H1 (cell line): Measurements from ENCODE around the gene PLEKHN1. TPM values are rescaled to one million over a fixed set of nuclear protein-coding genes. Genes with fewer than 3 reads are reported as not detected.

ENCODE experiments used
- CTCF ChIA-PET: fragments of 300-600 bp; sonication (Branson Sonifier 250); formaldehyde crosslinking; loops from one replicate; lab custom pipeline; 2021; ENCODE audit not compliant: partially characterized antibody; lab: Charles Lee
- POLR2A ChIA-PET: fragments of 300-600 bp; sonication (Branson Sonifier 250); formaldehyde crosslinking; loops from one replicate; lab custom pipeline; 2021; ENCODE audit warnings: inconsistent platforms; ENCODE audit not compliant: partially characterized antibody; lab: Charles Lee
- DNase-seq, 2 experiments: peaks; one replicate each; pipeline versions ENCODE4 v3.0.0 to v3.0.0-alpha.2; 2010 to 2022; ENCODE audit warnings: low spot score in 2 of 2, low read depth in 1 of 2, mixed read lengths in 1 of 2
- FAIRE-seq: peaks from 2 replicates; lab custom pipeline; 2011; peaks lifted over from hg19 to GRCh38; lab: Jason Lieb, UNC
- H2AFZ ChIP-seq: 2 replicates; pipeline ENCODE4 v1.8.1; 2012; ENCODE audit warnings: low read length, inconsistent platforms
- H2AK5ac ChIP-seq: 2 replicates; pipeline ENCODE4 v1.6.1; 2013; ENCODE audit warnings: low read depth, low read length
- H2BK120ac ChIP-seq: replicated peaks from 2 replicates; pipeline ENCODE3; 2013; ENCODE audit warnings: low read depth, low read length, inconsistent platforms
- H2BK12ac ChIP-seq: 2 replicates; pipeline ENCODE4 v1.6.1; 2013; ENCODE audit warnings: low read depth, low read length
- H2BK15ac ChIP-seq: 2 replicates; pipeline ENCODE4 v1.6.1; 2013; ENCODE audit warnings: low read length
- H2BK20ac ChIP-seq: 2 replicates; pipeline ENCODE4 v1.6.1; 2013; ENCODE audit warnings: low read length
- H2BK5ac ChIP-seq: 2 replicates; pipeline ENCODE4 v1.6.1; 2013; ENCODE audit warnings: low read depth, low read length
- H3K14ac ChIP-seq: 2 replicates; pipeline ENCODE4 v1.6.1; 2013; ENCODE audit warnings: inconsistent platforms; ENCODE audit not compliant: insufficient read length
- H3K18ac ChIP-seq: 2 replicates; pipeline ENCODE4 v1.6.1; 2013; ENCODE audit warnings: low read length; ENCODE audit errors: extremely low read depth
- H3K23ac ChIP-seq: 2 replicates; pipeline ENCODE4 v1.6.1; 2013; ENCODE audit warnings: inconsistent platforms; ENCODE audit not compliant: insufficient read length
- H3K23me2 ChIP-seq: 2 replicates; pipeline ENCODE4 v1.6.1; 2013; ENCODE audit warnings: low read depth, low read length
- H3K27ac ChIP-seq: 2 replicates; pipeline ENCODE4 v1.6.1; 2011; ENCODE audit warnings: low read depth, low read length, inconsistent platforms
- H3K27me3 ChIP-seq, 4 experiments: replicated peaks in 1 of 4; 1 replicate in 1 of 4; 2 replicates in 3 of 4; pipeline versions ENCODE4 v1.6.1 to v1.8.1; 2011 to 2013; ENCODE audit warnings: low read length in 3 of 4, mild to moderate bottlenecking in 3 of 4, inconsistent platforms in 2 of 4, mixed read lengths in 2 of 4, moderate library complexity in 1 of 4; ENCODE audit not compliant: control insufficient read depth in 3 of 4, insufficient read depth in 3 of 4; ENCODE audit errors: extremely low read depth in 1 of 4
- H3K36me3 ChIP-seq, 4 experiments: 2 replicates each; pipeline versions ENCODE4 v1.6.1 to v1.8.1; 2011 to 2013; ENCODE audit warnings: mild to moderate bottlenecking in 4 of 4, low read length in 3 of 4, moderate library complexity in 2 of 4, control low read depth in 1 of 4, inconsistent platforms in 1 of 4; ENCODE audit not compliant: insufficient read depth in 4 of 4, control insufficient read depth in 2 of 4
- H3K4ac ChIP-seq: replicated peaks from 2 replicates; pipeline ENCODE3; 2013; ENCODE audit warnings: low read length, low read depth, mixed read lengths, inconsistent platforms; ENCODE audit not compliant: insufficient read length
- H3K4me1 ChIP-seq, 4 experiments: replicated peaks in 1 of 4; 1 replicate in 1 of 4; 2 replicates in 3 of 4; pipeline versions ENCODE4 v1.6.1 to v1.8.1; 2011 to 2013; ENCODE audit warnings: low read length in 3 of 4, inconsistent platforms in 2 of 4, mixed read lengths in 1 of 4; ENCODE audit not compliant: insufficient read depth in 4 of 4, control insufficient read depth in 3 of 4
- H3K4me2 ChIP-seq, 2 experiments: 2 replicates each; pipeline versions ENCODE4 v1.6.1 to v1.8.1; 2011 to 2013; ENCODE audit warnings: low read depth in 2 of 2, low read length in 2 of 2, control low read depth in 1 of 2, inconsistent platforms in 1 of 2, mild to moderate bottlenecking in 1 of 2; ENCODE audit not compliant: insufficient read depth in 1 of 2
- H3K4me3 ChIP-seq, 4 experiments: fragments of 200-600, 300-600 bp in 1 of 4; sonication (generic), shearing (Covaris generic), sonication (Bioruptor Twin) in 1 of 4; 2 replicates each; pipeline versions ENCODE4 v1.5.1 to v1.8.1; 2011 to 2016; ENCODE audit warnings: low read length in 4 of 4, low read depth in 3 of 4, control low read depth in 2 of 4, inconsistent platforms in 2 of 4, mild to moderate bottlenecking in 2 of 4, mixed read lengths in 1 of 4, moderate library complexity in 1 of 4; ENCODE audit not compliant: insufficient read depth in 2 of 4; ENCODE audit errors: extremely low read depth in 1 of 4
- H3K56ac ChIP-seq: replicated peaks from 2 replicates; pipeline ENCODE3; 2013; ENCODE audit warnings: low read depth, mild to moderate bottlenecking, mixed read lengths, low read length, inconsistent platforms; ENCODE audit not compliant: insufficient read length
- H3K79me1 ChIP-seq: 2 replicates; pipeline ENCODE4 v1.6.1; 2013; ENCODE audit warnings: low read depth, low read length, control low read depth
- H3K79me2 ChIP-seq, 2 experiments: 2 replicates each; pipeline versions ENCODE4 v1.6.1 to v1.8.1; 2012 to 2013; ENCODE audit warnings: low read length in 2 of 2, mild to moderate bottlenecking in 2 of 2, inconsistent platforms in 1 of 2; ENCODE audit not compliant: insufficient read depth in 2 of 2, control insufficient read depth in 1 of 2
- H3K9ac ChIP-seq, 4 experiments: replicated peaks in 1 of 4; 1 replicate in 1 of 4; 2 replicates in 3 of 4; pipeline versions ENCODE4 v1.6.1 to v1.8.1; 2011 to 2013; ENCODE audit warnings: low read depth in 3 of 4, low read length in 3 of 4, control low read depth in 2 of 4, mild to moderate bottlenecking in 2 of 4, moderate library complexity in 2 of 4, inconsistent platforms in 1 of 4; ENCODE audit errors: extremely low read depth in 1 of 4
- H3K9me3 ChIP-seq, 2 experiments: 2 replicates each; pipeline versions ENCODE4 v1.6.1 to v1.8.1; 2012 to 2013; ENCODE audit warnings: mild to moderate bottlenecking in 2 of 2, moderate library complexity in 2 of 2, control low read depth in 1 of 2, inconsistent platforms in 1 of 2, low read depth in 1 of 2, low read length in 1 of 2, mixed read lengths in 1 of 2; ENCODE audit not compliant: insufficient read depth in 2 of 2
- H4K20me1 ChIP-seq, 2 experiments: replicated peaks in 1 of 2; 2 replicates each; pipeline versions ENCODE3 to v1.8.1; 2011 to 2013; ENCODE audit warnings: inconsistent platforms in 2 of 2, low read length in 2 of 2, mild to moderate bottlenecking in 1 of 2; ENCODE audit not compliant: insufficient read depth in 2 of 2, control insufficient read depth in 1 of 2
- H4K5ac ChIP-seq: 2 replicates; pipeline ENCODE4 v1.6.1; 2013; ENCODE audit warnings: low read length, low read depth, mixed read lengths, inconsistent platforms; ENCODE audit not compliant: insufficient read length
- H4K8ac ChIP-seq: 2 replicates; pipeline ENCODE4 v1.8.0; 2013; ENCODE audit warnings: mild to moderate bottlenecking, moderate library complexity, low read length, inconsistent platforms; ENCODE audit not compliant: insufficient read depth; ENCODE audit errors: extremely low read depth
- H4K91ac ChIP-seq: replicated peaks from 2 replicates; pipeline ENCODE3; 2013; ENCODE audit warnings: low read length, mixed read lengths, inconsistent platforms; ENCODE audit not compliant: insufficient read length
- BACH1 ChIP-seq: IDR thresholded peaks from 2 replicates; pipeline ENCODE4 v1.6.1; 2012; ENCODE audit warnings: low read length, improper control_type of control experiment
- CREB1 ChIP-seq: IDR thresholded peaks from 2 replicates; pipeline ENCODE4 v1.6.1; 2012; ENCODE audit warnings: inconsistent platforms
- WGBS, 2 experiments: shearing (Covaris generic) in 1 of 2; methylation state at CpG; one replicate each; pipeline versions ENCODE4 v1.1.6 to v1.1.7; 2013 to 2015; ENCODE audit warnings: low lambda C conversion rate in 2 of 2, mixed read lengths in 2 of 2, inconsistent platforms in 1 of 2, low coverage in 1 of 2, missing lambda C conversion rate in 1 of 2; ENCODE audit not compliant: insufficient replicate concordance in 2 of 2, insufficient coverage in 1 of 2, insufficient read length in 1 of 2; ENCODE audit errors: extremely low coverage in 1 of 2, missing lambda C conversion rate in 1 of 2; 5-methylcytosine and 5-hydroxymethylcytosine counted together
- polyA plus RNA-seq, 7 experiments: library from polyadenylated mRNA; depleted of rRNA in 3 of 7; stranded (reverse) in 5 of 7; unstranded in 2 of 7; fragments of >200 nt in 5 of 7; fragments of 200-250 nt in 2 of 7; gene quantifications; 1 replicate in 5 of 7; 2 replicates in 1 of 7; 4 replicates in 1 of 7; pipeline versions ENCODE4 v1.2.1 to v1.2.3, GENCODE V29; 2011 to 2013; ENCODE audit warnings: missing spikeins in 2 of 7, mixed read lengths in 2 of 7
- total RNA-seq: library from RNA; stranded (reverse); fragmentation: NEBNext Ultra II Directional; extraction: Animal tissue kit (Norgen Biotek cat#: 25700); gene quantifications from 2 replicates; pipeline ENCODE4 v1.2.1, GENCODE V29; 2021

The PLEKHN1 gene
- total and polyA plus RNA-seq, 2 of the 8 experiments (the other 6 are each of a cell fraction or from before 2014, with no cell fraction given) = 0.39 to 1.5 TPM

DNA sequence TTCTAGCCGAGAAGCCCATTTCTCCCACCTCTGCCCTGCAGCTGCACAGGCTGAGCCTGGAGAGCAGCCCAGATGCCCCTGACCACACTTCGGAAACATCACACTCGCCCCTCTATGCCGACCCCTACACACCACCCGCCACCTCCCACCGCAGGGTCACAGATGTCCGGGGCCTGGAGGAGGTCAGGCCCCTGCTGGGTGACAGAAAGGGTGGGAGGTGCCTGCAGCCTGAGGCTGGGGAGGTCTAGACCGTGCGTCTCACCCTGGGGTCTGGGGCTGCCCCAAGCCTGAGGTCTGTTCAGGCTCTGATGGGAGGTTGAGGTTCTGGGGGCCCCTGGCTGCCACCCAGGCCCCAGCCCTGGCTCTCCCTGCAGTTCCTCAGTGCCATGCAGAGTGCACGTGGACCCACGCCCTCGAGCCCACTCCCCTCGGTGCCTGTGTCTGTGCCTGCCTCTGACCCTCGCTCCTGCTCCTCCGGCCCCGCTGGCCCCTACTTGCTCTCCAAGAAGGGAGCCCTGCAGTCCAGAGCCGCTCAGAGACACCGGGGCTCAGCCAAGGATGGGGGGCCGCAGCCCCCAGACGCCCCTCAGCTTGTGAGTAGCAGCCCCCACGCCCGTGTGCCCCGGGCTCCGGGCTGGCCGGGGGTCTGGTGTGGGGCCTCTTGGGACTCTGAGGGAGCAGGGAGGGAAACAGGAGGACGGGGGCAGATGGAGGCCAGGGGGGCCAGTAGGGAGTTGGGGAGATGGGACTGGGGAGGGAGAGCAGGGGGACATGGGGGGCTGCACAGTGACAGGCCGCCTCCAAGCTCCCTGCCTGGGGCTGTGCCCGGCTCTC, 7.4 kb downstream of the PLEKHN1 start:
- Histone ChIP-seq H3K4me2 (no peak overlapping the region), H3K56ac (no peak overlapping the region), H3K14ac (no peak overlapping the region), H3K4me1 (peaks cover 0 to 15% (median 5%) of the 10 kb centered on the region in 4 experiments; a peak in 4 of 7 replicates), H4K5ac (no peak overlapping the region), H3K23ac (no peak overlapping the region), H3K9me3 (no peaks in the 10 kb centered on the region), H4K8ac (no peak overlapping the region), H3K36me3 (no peaks in the 10 kb centered on the region), H2BK120ac (no peak overlapping the region), H2AFZ (no peak overlapping the region), H3K23me2 (peaks cover 5% of the 10 kb centered on the region; the same call in 1 of the 2 replicates), H2BK20ac (no peak overlapping the region), H3K79me1 (no peaks in the 10 kb centered on the region; the same call in 1 of the 2 replicates), H3K4me3 (no peak overlapping the region), H3K27ac (no peak overlapping the region), H4K20me1 (peaks cover 0 to 13% of the 10 kb centered on the region in 2 experiments), H4K91ac (no peak overlapping the region), H3K4ac (no peak overlapping the region), H3K79me2 (peaks cover 0 to 3% of the 10 kb centered on the region in 2 experiments; a peak in 1 of 4 replicates), H2BK15ac (no peak overlapping the region), H3K9ac (no peak overlapping the region), H3K27me3 (peaks cover 0 to 38% (median 24%) of the 10 kb centered on the region in 4 experiments; a peak in 6 of 7 replicates), H2AK5ac (no peak overlapping the region), H2BK12ac (no peak overlapping the region), H2BK5ac (no peak overlapping the region), H3K18ac (no peak overlapping the region)
- 76% methylated on average over 18 of the region's 28 CpGs; no CpG with 5 or more reads in 1 of the 2 experiments for WGBS, 2 experiments
- CTCF ChIA-PET = interaction anchor here (0.9 to 7.0 kb wide), 4 partner anchors 10 to 89 kb away, joined by 3 to 53 read pairs (median 8); partner anchors contain the start of gene PERM1
- DNase-seq (no peak), FAIRE-seq (no peak)
- POLR2A ChIA-PET = interaction anchor here (1.5 kb wide), 1 partner anchor 30 kb away, joined by 3 read pairs; no protein-coding TSS in a partner anchor
- TF ChIP-seq BACH1 = no peak
- TF ChIP-seq CREB1 = no peak
